HG03571 (cell line): ENCODE results near the gene MRTFB.

ENCODE experiments used
- ATAC-seq: cut with Tn5 transposase; IDR thresholded peaks from one replicate; pipeline ENCODE4 v1.9.1; 2021; ENCODE audit not compliant: unreplicated experiment

Gene MRTFB

DNA sequence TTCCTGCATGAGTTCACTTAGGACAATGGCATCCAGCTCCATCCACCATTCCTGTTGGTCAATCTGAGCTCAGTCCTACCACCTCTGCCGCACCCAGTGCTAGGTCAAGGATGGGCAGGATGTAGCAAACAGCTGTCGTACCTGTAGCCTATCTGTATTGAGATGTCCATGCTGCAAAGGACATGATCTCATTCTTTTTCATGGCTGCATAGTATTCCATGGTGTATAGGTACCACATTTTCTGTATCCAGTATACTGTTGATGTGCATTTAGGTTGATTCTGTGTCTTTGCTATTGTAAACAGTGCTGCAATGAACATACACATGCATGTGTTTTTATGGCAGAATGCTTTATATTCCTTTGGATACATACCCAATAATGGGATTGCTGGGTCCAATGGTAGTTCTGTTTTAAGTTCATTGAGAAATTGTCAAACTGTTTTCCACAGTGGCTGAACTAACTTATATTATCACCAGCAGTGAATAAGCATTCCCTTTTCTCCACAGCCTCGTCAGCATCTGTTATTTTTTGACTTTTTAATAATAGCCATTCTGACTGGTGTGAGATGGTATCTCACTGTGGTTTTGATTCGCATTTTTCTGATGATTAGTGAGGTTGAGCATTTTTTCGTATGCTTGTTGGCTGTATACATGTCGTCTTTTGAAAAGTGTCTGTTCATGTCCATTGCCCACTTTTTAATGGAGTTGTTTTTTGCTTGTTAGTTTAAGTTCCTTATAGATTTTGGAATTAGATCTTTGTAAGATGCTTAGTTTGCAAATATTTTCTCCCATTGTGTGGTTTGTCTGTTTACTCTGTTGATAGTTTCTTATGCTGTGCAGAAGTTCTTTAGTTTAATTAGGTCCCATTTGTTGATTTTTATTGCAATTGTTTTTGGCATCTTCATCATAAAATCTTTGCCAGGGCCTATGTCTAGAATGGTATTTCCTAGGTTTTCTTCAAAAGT, 7.2 kb upstream of the MRTFB start:
- ATAC-seq: no peak

DNA sequence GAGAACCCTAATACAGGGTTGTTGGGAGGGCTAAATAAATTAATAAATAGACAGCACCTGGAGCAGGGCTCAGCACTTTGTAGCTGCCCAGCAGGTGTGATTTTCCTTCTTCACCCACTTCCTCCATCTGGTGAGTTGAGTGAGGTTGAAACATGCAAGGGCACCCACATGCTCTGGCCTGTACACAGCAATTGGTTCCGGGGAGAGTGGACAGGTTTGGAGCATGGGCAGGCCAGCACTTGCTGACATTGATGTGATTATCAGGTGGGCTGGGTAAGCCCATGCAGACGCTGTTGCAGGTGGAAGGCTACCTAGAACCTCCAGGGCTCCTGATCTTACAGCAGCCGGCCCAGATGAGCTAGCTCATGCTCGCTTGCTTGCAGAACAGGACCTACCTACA, 1.3 kb upstream of the MRTFB start:
- ATAC-seq: no peak

DNA sequence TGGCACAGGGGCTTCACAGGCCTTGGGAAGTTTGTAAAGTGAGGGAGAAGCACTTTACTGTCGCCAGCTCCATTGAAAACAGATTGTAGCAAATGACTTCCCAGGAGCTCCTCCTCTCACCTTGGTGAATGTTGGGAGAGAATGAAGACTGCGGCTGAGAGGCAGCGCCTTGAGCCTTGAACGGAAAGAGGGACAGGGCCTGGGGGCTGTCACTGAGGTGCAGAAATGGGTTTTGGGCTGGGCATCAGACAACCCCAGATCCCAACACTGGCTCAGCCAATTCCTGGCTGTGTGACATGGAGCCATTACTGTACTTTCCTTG, 603 bp upstream of the MRTFB start:
- ATAC-seq: no peak

DNA sequence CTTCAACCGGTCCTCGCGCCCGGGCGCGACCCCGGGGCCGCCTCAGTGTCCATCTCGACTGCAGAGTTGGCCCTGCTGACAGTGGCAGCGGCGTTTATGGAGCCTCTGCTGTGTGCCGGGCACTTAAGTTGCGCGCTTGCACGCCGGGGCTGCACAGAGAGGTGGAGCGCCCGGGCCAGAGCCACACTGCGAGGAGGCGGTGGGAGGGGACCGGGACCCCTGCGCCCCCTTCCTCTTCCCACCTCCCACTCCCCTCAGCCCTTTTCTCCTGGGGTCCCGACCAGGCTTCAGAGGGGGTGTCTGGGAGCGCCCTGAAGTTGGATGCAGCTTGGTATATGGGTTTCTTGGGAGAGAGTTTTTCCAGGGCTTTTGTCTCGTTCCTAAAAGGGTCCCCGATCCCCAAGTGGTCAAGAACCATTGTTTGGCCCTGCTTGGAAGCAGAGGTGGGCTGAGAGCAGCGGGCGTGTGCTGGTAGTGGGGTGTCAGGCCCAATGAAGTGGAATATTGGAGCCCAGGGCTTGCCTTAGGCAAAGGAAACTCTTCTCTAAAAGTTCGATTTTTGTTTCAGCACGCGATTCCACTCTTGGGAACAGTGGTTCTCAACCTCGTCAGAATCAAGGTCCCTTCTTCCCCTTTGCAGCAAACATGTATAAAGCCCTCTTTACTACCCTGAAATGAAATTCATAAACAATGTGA, 605 bp downstream of the MRTFB start:
- peak; percentile 27 for ATAC-seq

DNA sequence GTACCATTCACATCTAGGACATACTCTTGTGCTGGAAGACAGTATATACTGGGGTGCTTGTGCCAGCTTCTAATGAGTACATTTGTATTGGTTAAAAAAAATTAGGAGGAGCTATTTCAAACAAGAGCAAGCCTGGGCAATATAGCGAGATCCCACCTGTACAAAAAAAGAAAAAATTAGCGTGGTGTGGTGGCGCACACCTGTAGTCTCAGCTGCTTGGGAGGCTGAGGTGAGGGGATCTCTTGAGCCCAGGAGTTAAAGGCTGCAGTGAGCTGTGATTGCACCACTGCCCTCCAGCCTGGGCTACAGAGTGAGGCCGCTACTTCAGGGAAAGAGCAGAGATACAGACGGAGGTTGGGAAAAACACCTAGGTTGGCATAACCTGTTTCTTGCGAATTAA, 1.2 kb downstream of the MRTFB start:
- no peak for ATAC-seq

DNA sequence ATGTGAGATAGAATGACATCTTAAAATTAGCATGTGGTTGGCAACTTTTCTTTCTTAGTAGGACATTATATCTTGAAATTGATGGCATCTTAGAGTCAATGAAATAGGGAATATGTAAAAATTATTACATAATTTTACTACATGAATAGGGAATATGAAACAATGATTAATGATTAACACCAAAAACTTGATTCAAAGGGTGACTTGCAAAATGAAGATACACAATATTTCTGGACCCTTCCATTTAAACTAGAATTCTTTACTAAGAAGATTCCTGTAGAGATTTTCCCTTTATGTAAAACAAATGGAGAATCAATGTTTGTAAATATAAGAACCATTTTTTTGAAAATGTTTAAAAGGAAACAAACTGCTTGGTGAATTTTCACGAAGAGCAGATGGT, 3.4 kb downstream of the MRTFB start:
- ATAC-seq: no peak

DNA sequence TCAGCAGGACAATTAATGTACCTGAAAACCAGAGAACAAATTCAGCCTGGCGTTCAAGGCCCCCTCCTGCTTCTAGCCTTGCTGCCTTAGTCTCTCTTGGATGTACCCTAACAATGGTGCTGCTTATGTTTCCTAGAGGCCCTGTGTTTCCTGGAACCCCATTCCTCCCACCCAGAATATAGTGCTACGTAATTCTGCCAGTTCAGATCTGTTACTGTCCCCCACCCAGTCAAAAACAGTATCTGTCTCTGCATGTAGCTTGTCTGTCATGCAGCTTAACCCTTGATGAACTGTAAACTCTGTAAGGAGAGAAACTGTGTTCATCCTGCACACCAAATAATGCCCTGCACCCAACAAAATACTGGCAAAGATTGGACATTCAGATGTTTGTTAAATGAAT, 6.8 kb downstream of the MRTFB start:
- no peak for ATAC-seq

DNA sequence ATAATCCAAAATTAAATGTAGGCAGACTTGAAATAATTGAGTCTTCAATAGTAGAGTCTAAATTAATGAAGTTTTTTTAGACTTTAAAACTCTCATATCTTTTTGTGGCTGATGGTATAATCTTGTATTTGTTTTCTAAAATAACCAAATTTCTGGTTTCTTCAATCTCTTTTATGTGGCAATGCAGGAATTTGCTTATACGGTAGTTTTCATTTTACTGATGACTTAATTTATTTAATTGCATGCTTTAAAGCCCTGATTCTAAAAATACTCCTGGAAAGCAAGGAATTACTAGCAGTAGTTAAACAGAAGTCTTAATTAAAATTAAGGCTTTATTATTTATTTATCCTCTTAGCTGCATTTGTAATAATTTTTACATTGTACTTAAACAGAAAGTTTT, 15.4 kb downstream of the MRTFB start:
- ATAC-seq: no peak

DNA sequence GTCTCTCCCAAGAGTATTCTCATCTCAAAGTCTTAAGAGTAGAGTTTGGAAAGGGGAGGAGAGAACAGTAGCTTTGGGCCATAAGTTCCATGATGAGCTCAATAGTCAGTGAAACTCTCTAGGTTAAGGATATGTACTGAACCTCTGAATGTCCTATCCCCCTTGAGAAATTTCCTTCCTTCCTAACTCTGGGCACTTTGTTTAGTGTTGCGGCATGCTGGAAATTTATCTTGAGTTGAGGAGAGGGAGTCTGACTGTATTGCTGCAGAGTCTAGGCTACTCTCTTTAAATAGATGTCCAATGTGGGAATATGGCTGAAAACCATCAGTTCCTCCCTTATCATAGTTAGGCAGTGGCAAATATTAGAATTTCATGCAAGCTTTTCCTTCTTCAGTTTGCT, 16.1 kb downstream of the MRTFB start:
- no peak for ATAC-seq

DNA sequence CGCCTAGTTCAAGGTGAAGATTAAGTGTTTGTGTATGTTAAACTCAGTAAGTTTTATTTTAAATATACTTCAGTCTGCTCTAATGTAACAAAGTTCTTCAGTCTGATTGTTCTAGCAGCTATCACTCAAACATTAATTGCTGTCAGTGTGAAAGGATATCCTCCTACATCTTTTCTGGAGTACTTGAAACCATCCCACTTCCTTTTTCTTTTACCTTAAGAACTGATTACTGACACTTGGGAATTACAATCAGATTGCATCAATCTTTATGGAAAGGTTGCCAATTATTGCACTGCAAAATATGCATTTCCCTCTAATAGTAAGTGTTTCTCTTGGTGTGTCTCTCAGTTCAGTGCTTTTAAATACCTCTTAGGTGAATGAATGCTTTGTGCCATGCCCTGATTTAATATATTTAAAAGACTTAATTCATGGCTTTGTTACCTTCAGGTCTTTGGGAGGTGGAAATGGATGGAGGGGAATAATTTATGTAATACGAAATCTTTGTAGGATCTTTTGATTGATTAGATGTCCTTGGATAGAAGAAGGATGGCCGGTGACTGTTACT, 16.6 kb downstream of the MRTFB start:
- no peak for ATAC-seq

DNA sequence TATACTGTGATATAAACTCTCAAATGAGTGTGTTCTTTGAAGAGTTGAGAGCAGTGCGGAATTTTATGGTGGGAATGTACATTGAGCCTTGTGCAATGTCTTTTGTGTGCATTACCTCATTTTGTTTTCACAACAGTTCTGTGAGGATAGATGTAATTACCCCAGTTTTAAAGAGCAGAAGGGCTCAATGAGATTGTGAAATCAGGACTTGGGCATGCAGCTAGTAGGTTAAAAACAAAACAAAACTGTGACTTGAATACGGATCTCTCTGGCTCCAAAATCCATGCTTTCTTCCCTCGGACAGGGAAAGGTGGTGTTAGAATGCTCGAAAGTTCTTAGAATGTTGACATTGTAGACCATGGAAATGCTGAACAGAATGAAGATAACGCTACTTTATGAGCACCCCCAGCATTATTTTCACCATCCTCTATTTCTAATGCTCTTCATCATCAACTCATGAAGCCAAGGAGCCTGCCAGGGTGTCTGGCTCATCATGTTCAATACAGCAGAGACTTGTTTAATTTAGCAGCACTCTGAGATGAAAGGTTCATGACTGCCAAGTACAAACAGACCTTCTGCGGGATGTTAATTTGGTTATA, 17.1 kb downstream of the MRTFB start:
- ATAC-seq: no peak

DNA sequence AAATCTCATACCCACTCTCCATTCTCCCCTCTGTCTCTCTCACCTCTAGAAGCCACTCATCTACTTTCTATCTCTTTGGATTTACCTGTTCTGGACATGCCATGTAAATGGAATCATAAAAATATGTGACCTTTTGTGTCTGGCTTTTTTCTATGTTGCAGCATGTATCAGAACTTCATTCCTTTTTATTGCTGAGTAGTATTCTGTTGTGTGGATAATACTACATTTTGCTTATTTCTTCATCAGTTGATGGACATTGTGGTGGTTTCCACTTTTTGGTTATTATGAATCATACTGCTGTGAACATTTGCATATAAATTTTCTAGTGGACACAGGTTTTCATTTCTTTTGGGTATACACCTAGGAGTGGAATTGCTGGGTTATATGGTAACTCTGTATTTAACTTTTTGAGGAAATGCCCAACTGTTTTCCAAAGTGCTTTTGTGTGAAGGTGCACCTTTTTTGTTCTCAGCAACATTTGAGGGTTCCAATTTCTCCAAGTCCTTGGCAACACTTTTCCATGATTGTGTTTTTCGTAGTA, 18.2 kb downstream of the MRTFB start:
- ATAC-seq: no peak

DNA sequence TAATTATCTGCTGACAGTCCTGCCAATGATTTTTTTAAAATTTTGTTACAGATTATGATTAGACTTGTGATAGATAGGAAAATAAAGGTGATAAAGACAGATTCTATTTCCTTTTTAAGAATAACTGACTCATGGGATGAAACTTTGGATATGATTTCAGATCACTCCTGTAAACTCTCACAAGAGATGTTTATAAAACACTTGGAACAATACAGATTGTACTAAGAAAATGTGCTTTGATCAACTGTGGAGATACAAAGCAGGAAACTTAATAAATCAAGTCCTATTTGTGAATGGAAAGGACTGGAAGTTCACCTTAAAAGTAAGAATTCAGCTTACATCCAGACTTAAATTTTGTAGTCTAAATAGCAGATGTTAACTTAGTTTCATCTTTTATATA, 21.4 kb downstream of the MRTFB start:
- ATAC-seq: no peak

DNA sequence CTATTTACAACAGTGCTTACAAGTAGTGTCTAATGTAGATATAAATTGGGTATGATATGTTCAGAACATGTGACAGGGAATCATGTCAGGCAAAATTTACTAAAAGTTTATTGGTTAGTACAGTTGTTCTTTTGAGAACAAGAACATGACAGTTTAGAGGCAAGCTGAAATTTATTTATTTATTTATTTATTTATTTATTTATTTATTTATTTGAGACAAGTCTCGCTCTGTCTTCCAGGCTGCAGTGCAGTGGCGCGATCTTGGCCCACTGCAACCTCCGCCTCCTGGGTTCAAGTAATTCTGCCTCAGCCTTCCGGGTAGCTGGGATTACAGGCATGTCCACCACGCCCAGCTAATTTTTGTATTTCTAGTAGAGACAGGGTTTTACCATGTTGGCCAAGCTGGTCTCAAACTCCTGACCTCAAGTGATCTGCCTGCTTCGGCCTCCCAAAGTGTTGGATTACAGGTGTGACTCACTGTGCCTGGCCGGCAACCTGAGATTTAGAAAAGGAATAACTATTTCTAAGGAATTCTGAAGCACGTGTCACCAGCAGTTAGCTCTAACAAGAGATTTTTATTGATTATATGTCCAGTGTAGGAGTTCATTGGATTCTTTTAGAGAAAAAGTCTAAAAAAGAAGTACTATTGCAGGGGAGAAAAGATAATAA, 24.9 kb downstream of the MRTFB start:
- no peak for ATAC-seq

DNA sequence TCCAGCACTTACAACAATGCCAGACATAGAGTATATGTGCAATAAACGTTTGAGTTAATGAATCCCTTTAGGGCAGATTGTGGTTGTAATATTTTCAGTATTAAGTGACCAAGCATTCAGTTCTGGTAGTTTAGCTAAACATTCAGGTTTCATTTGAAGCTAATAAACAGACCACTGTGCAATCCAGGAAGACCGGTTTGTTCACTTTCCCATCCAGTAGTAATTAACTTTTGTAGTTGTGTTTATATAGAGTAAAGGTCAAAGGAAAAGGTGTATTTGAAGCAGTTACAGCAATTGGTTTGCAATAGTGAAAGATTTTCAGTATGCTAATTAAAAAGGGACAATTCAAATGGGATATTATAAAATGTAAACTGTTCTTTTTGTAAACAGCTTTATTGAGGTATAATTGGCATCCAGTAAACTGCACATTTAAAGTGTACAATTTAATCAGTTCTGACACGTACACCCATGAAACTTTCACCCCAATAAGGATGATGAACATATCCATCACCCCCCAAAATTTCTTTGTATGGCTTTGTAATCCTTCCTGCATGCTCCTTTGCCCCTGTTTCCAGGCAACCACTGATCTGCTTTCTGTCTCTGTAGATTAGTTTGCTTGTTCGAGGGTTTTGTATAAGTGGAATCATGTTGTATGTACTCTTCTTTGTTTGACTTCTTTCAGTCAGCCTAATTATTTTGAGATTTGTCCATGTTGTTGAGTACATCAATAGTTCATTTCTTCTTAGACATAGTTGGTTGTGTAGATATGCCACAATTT, 26.3 kb downstream of the MRTFB start:
- ATAC-seq: no peak

DNA sequence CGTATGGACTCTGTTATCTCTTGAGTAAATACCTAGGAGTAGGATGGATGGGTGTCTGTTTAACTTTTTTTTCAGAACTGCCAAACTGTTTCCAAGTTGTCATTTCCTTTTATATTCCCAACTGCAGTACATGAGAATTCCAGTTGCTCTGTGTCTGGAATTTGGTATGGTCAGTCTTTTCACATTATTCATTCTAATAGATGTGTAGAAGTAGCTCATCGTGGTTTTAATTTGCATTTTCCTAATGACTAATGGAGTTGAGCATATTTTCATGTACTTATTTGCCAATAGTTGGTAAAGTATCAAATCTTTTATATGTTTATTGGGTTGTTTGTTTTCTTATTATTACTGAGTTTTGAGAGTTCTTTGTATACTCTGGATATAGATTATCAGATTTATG, 27.0 kb downstream of the MRTFB start:
- ATAC-seq: no peak

DNA sequence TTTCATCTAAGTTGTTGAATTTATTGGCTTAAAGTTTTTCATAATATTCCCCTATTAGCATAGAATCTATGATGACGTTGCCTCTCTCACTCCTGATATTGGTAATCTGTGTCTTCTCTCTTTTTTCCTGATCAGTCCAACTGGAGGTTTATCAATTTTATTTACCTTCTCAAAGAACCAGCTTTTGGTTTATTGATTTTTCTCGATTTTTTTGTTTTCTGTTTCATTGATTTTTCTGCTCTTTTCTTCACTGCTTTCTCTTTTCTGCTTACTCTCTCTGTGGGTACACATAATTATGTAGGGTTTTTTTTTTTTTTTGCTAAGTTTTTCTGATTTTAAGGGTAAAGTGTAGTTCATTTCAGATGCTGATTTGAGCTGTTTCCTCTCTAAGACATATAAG, 29.7 kb downstream of the MRTFB start:
- no peak for ATAC-seq

DNA sequence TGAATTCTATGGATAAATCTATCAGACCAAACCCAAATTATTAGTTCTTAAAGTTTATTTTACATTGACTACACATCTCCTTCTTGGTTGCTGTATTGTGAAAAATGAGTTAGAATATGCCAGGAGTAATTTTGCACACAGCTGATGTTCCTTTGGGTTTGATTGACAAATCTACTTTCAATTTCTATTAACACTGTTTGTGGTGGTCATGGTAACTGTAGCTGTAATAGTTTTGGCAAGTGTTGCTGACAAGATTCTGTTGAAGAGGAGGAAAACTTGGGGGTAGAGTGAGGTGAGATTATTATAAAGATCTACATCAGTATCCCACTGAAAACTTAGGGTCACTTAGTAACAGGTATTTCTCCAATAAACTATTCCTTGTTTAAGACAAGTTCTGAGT, 30.3 kb downstream of the MRTFB start:
- ATAC-seq: no peak

DNA sequence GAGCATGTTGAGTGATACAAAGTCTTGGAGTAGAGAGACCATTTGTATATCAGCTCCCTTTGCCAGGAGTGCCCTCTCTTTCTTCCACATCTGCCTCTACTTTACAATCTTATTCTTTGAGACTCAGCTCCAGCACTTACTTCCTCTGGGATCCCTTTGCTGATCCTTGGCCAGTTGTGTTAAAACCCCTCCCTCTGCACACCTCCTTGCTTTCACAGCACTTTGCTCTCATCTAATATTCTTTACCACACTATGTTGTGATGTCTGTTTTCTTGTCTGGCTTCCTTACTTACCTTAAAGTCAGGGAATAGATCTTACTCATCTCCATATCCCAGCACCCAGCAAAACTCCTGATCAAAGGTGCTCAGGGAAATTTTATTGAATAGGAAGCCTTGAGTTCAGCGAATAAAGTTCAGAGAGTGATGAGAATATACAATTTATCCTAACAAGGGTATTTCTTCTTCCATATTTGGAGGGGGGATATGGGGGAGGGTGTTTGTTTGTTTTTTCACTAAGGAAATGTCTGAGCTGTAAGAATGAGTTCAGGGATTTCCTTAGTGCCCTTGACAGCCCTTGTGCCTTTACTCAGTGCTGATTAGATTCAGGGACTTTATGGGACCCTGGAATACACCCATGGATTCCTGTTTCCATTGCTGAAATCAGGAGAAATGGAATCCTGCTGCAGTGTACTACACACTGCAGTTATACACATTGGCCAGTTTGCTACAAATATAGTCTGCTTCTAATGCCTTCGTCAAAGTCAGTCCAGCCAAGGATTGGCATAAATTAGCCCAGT, 32.0 kb downstream of the MRTFB start:
- ATAC-seq: no peak
